RWPE2 (cell line): Measurements from ENCODE around the gene PITPNM3.
A peak's percentile ranks its signal among the peaks of the same experiment; 100 is the strongest.

Experiments
- ATAC-seq: fragments of 200-7000 bp; cut with Tn5 transposase; 3 replicates; pipeline ENCODE4 v1.9.1; 2021; ENCODE audit warnings: low read depth
- DNase-seq: peaks from one replicate; pipeline ENCODE4 v3.0.0-alpha.2; 2020; ENCODE audit warnings: low spot score
- H3K27ac ChIP-seq: fragments of 450-650 bp; 2 replicates; pipeline ENCODE4 v1.5.1; 2017; ENCODE audit warnings: mild to moderate bottlenecking; ENCODE audit not compliant: poor library complexity, severe bottlenecking
- H3K27me3 ChIP-seq: fragments of 250-450 bp; sonication (Bioruptor Pico); 2 replicates; pipeline ENCODE4 v1.5.1; 2021; ENCODE audit warnings: mild to moderate bottlenecking, moderate library complexity; ENCODE audit not compliant: insufficient read depth, poor library complexity, severe bottlenecking
- H3K36me3 ChIP-seq: fragments of 250-450 bp; sonication (Bioruptor Pico); 2 replicates; pipeline ENCODE4 v1.5.1; 2020; ENCODE audit warnings: low read depth, mild to moderate bottlenecking, moderate library complexity
- H3K4me1 ChIP-seq: fragments of 250-450 bp; sonication (Bioruptor Pico); 2 replicates; pipeline ENCODE4 v1.5.1; 2021; ENCODE audit warnings: mild to moderate bottlenecking, moderate library complexity; ENCODE audit not compliant: insufficient read depth, poor library complexity, severe bottlenecking
- H3K4me3 ChIP-seq: fragments of 250-450 bp; sonication (Bioruptor Pico); 2 replicates; pipeline ENCODE4 v1.5.1; 2021; ENCODE audit warnings: mild to moderate bottlenecking, moderate library complexity; ENCODE audit not compliant: severe bottlenecking
- H3K9me3 ChIP-seq: fragments of 250-450 bp; sonication (Bioruptor Pico); 2 replicates; pipeline ENCODE4 v1.5.1; 2021; ENCODE audit warnings: mild to moderate bottlenecking, moderate library complexity; ENCODE audit not compliant: severe bottlenecking
- CTCF ChIP-seq: fragments of 450-650 bp; IDR thresholded peaks from one replicate; pipeline ENCODE4 v1.5.1; 2017; ENCODE audit warnings: mild to moderate bottlenecking, moderate library complexity; ENCODE audit not compliant: poor library complexity, severe bottlenecking

The PITPNM3 gene

GRCh38 chr17:6551869-6552531, 4.4 kb downstream of the PITPNM3 start:
- Histone ChIP-seq H3K27me3 (no peaks in the 10 kb centered on the region), H3K27ac (peak overlapping the region; percentile 94), H3K4me1 (peaks cover 46% of the 10 kb centered on the region), H3K36me3 (no peaks in the 10 kb centered on the region), H3K4me3 (no peak overlapping the region), H3K9me3 (no peaks in the 10 kb centered on the region)
- DNase-seq (peak; percentile 92), ATAC-seq (peak; percentile 66)
- no peak for TF ChIP-seq CTCF

- Histone ChIP-seq H3K9me3 (no peaks in the 10 kb centered on the region), H3K4me3 (no peak overlapping the region), H3K36me3 (no peaks in the 10 kb centered on the region), H3K4me1 (peaks cover 46% of the 10 kb centered on the region), H3K27ac (peak overlapping the region; percentile 94), H3K27me3 (no peaks in the 10 kb centered on the region)
- ATAC-seq (peak; percentile 30), DNase-seq (no peak)
- TF ChIP-seq CTCF = no peak
These were observed 5.0 kb downstream of the PITPNM3 start for GRCh38 chr17:6551356-6551755.

- Histone ChIP-seq H3K27ac (peak overlapping the region; percentile 34), H3K4me3 (no peak overlapping the region), H3K9me3 (no peaks in the 10 kb centered on the region), H3K4me1 (peaks cover 39% of the 10 kb centered on the region), H3K27me3 (no peaks in the 10 kb centered on the region), H3K36me3 (no peaks in the 10 kb centered on the region)
- no peak for DNase-seq
- no peak for ATAC-seq
- no peak for TF ChIP-seq CTCF
These were observed 6.8 kb downstream of the PITPNM3 start for GRCh38 chr17:6549384-6550036.

GRCh38 chr17:6548578-6549330, 7.6 kb downstream of the PITPNM3 start:
- H3K4me1 ChIP-seq = peaks cover 38% of the 10 kb centered on the region
- ATAC-seq (peak; percentile 4; the same call in 1 of the 3 replicates), DNase-seq (no peak)
- H3K27me3 ChIP-seq = no peaks in the 10 kb centered on the region
- no peaks in the 10 kb centered on the region for H3K9me3 ChIP-seq
- no peak for TF ChIP-seq CTCF
- H3K36me3 ChIP-seq = no peaks in the 10 kb centered on the region
- no peak overlapping the region for H3K4me3 ChIP-seq
- peak overlapping the region; percentile 34 for H3K27ac ChIP-seq
